HG03159 (cell line): Measurements from ENCODE around the gene HSDL2.
"Not testable (repeated sequence)": the region's sequence is repeated elsewhere in the genome, so short reads cannot be mapped to it uniquely, and the experiment has no call there.

ENCODE experiments used
- ATAC-seq: cut with Tn5 transposase; IDR thresholded peaks from one replicate; pipeline ENCODE4 v1.9.1; 2021; ENCODE audit warnings: mild to moderate bottlenecking, moderate library complexity; ENCODE audit not compliant: unreplicated experiment

The HSDL2 gene

GRCh38 chr9:112393146-112393545 is 13.2 kb downstream of the HSDL2 start:
- ATAC-seq = not testable (repeated sequence)

- no peak for ATAC-seq
Measured at GRCh38 chr9:112396416-112396815, 16.5 kb downstream of the HSDL2 start.

GRCh38 chr9:112396872-112397271 is 17.0 kb downstream of the HSDL2 start:
- ATAC-seq = no peak

GRCh38 chr9:112401175-112401815 is 21.4 kb downstream of the HSDL2 start:
- ATAC-seq = no peak

GRCh38 chr9:112403614-112404201 is 23.8 kb downstream of the HSDL2 start:
- no peak for ATAC-seq

DNA sequence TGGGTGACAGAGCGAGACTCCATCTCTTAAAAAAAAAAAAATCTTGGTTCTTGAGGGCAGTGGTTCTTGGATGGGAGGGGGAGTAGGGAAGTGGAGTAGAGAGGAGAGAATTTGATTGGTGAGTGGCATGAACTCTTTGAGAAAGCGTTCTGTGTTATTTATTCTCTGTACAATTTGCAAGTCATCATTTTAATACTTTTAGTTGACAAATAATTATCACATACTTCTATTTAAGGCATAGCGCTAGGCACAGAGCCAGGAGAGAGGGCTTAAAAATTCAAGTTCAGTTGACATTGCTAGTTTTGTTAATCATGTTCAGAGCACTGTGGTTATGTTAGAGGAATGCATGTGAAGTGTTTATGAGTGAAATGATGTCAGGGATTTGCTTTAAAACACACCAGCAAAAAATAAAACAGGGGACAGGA is 24.6 kb downstream of the HSDL2 start:
- no peak for ATAC-seq

GRCh38 chr9:112408275-112408674 is 28.4 kb downstream of the HSDL2 start:
- ATAC-seq = no peak

DNA sequence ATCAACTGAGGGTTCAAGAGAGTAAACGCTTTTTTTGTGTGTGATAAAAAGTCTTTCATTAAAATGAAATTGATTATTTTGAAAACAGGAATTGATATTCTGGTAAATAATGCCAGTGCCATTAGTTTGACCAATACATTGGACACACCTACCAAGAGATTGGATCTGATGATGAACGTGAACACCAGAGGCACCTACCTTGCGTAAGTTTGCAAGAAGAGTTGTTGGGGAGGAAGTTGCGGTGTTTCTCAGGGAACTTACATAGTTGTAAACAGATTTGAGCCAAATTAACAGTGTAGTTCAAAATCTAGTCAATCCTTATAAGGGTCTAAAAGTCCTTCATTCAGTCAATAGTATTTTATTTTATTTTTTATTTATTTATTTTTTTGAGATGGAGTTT is 28.9 kb downstream of the HSDL2 start:
- no peak for ATAC-seq

- ATAC-seq = no peak
Measured at GRCh38 chr9:112409758-112410157, 29.9 kb downstream of the HSDL2 start.

DNA sequence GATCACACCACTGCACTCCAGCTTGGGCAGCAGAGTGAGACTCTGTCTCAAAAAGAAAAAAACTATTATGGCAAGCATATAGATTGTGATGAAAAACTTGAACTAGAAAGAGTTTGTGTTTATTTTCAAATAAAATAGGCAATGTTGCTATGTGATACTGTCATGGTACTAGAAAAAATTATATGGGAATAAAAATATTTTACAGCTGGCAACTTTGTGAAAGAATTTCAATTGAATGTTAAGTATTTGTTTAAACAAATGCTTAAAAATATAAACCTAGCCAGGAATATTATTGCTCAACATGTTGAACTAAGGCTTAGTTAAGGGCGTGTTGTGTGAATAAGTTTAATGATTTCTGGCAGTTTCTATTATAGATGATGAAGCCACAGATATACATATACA is 31.7 kb downstream of the HSDL2 start:
- ATAC-seq = no peak

DNA sequence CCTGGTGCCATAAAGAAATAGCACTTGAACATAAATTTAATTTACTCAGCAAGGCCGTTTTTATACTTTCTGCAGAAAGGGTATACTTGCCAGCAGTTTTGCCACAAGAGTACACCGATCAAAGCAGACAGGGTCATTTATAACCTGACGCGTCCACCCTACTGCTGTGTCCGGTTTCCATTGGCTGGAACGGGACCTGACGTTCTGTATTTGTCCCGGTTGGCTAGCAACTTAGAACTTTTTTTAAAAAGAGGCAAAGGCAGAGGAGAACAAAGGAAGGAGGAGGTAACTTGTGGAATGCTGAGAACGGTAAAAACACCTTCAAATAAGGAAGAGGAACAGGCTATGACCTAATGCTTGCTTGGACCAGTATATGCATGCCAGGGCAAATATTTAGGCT is 33.8 kb downstream of the HSDL2 start:
- not testable (repeated sequence) for ATAC-seq

DNA sequence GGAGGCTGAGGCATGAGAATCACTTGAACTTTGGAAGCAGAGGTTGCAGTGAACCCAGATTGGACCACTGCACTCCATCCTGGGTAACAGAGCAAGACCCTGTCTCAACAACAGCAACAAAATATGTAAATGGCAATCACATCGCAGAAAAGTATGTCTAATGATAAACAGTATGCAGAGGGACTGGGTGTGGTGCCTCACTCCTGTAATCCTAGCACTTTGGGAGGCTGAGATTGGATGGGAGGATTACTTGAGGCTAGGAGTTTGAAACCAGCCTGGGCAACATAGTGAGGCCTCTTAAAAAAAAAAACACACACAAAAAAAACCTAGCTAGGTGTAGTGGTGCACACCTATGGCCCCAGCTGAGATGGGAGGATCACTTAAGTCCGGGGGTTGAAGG is 40.3 kb downstream of the HSDL2 start:
- ATAC-seq = no peak

DNA sequence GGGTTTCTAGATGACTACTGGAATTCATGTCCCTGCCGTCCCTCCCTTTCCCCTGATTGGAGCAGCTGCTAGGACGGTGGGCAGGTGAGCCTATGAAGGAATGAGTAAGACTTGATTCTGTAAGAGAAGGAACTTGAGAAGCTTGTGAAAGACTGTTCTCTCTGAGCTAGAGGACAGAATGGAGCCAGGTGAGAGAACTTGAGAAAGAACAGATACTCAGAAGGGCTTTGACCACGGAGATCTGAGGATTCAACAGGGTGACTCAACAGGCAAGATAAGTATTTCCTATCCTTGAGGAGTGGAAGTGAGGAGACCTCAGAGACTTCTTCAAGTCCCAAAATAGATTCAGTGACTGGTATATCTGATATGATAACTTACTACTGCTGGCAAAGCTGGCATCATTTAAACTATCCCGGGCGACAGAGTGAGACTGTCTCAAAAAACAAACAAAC is 41.9 kb downstream of the HSDL2 start:
- ATAC-seq = no peak

DNA sequence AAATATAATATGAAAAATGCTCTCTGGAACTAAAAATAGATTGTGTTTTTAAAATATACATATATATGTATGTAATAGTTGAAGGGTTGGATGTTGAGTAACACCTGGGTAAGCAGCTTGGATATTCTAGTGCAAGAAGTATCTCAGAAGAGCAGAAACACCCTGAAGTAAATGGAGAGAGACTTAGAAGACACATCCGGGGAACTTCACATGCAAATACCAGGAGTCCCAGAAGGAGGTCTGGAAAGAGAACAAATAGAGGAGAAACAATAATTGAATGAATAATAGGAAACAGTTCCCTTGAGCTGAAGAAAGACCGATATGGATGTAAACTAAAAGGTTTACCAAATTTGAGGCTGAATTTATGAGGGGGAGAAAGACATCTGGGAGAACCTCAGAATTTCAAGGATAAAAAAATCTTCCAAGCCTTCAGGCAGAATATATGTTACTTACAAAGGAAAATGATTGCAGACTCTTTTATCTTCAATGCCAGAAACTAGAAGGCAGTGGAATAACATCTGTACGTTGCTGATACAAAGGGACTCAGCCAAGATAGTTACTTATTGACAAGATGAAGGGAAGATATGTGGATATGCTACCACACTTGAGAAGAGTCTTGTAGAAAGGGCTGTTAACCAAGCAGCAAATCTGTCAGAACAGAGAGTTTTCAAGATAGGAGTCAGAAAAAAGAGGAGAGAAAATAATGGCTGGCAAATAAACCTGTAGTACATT is 42.7 kb downstream of the HSDL2 start:
- no peak for ATAC-seq

DNA sequence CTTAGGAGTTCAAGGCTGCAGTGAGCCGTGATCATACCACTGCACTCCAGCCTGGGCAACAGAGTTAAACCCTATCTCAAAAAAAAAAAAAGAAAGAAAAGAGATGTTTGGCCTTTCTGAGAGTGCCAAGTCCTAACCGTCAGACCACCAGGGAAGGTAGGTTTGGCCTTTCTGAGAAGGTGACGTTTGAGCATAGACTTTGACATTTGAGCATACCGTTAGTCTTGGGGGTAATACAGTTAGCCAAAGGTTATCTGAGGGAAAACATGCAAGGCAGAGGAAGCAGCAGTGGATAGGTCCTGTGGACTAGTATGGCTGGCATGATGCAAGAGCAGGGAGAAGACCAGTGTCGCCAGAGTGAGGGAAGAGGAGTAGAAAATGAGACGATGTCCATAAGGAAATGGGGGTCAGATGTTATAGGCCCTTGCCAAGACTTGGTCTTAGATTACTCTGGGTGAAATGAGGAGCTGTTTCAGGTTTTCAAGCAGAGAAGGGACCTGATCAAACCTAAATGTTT is 50.2 kb downstream of the HSDL2 start:
- no peak for ATAC-seq

GRCh38 chr9:112433499-112434392 is 53.8 kb downstream of the HSDL2 start:
- ATAC-seq = no peak

GRCh38 chr9:112434487-112434886 is 54.6 kb downstream of the HSDL2 start:
- no peak for ATAC-seq

DNA sequence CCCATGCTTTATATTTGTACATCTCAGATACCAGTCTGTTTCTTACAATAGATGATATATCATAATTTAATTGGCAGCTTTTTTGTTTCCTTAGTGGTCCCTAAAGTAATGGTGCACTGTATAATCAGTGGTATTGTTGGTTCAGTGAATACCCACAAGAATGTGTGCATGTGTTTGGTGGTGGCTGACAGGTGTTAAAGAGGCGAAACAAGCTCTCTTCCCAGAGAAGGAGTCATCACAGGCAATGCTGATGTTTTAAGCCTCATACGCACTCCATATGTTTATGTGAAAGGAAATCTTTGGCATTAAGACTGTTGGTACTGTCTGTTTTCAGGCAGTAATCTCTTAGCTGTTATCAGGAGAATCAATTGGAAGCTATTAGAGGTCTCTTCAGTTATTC is 57.5 kb downstream of the HSDL2 start:
- no peak for ATAC-seq

- ATAC-seq = no peak
Measured at GRCh38 chr9:112439171-112439570, 59.3 kb downstream of the HSDL2 start.

DNA sequence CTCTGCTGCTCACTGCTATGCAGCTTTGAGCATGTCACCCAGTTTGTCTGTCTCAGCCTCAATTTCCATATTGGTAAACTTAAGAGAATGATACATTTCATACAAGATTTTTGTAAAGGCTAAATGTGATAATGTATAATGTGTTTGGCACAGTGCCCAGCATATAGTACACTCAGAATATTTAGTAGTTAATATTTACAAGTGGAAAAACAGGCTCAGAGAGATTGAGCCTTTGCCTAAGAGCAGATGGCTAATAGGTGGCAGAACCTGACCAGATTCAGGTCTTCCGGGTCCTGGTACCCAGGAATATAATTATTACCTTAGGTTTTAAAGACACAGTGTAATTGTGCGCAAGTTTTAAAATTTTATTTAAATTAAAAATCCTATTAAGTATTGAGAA is 59.9 kb downstream of the HSDL2 start:
- ATAC-seq = no peak

- ATAC-seq = no peak
Measured at GRCh38 chr9:112443200-112443599, 63.3 kb downstream of the HSDL2 start.
